Stimulated activated effector memory CD8-positive, alpha-beta T cell treated with anti-CD3 and anti-CD28 coated beads, Interleukin-12 subunit alpha, Interleukin-12 subunit beta, amount 100 ng/mL, for 72 hours (primary cell): ENCODE results near the gene BRMS1.

Experiments used
- ATAC-seq: fragments of 150-1000 bp; cut with Tn5 transposase; 2 replicates; pipeline ENCODE4 v1.10.0; 2021
- DNase-seq, 2 donors: peaks; one replicate each; pipeline ENCODE4 v3.0.0; 2021 to 2022; ENCODE audit warnings: low spot score in 2 of 2
- H3K27ac Mint-ChIP-seq: one replicate; pipeline ENCODE4 v1.8.0; 2022; ENCODE audit warnings: mild to moderate bottlenecking, mixed read lengths
- H3K36me3 Mint-ChIP-seq: one replicate; pipeline ENCODE4 v1.8.0; 2022; ENCODE audit warnings: mild to moderate bottlenecking, mixed read lengths
- H3K4me1 Mint-ChIP-seq: one replicate; pipeline ENCODE4 v1.8.0; 2022; ENCODE audit warnings: mixed read lengths
- H3K4me3 Mint-ChIP-seq: one replicate; pipeline ENCODE4 v1.8.0; 2022; ENCODE audit warnings: mild to moderate bottlenecking, mixed read lengths
- H3K9me3 Mint-ChIP-seq: one replicate; pipeline ENCODE4 v1.8.0; 2022; ENCODE audit warnings: mixed read lengths

BRMS1 gene

GRCh38 chr11:66346476-66347424 is 1.8 kb upstream of the BRMS1 start:
- ATAC-seq, result no peak
- peak in 1 of 2 donors; percentile 64 for DNase-seq
- Mint-ChIP-seq H3K4me1 (peaks cover 56% of the 10 kb centered on the region), H3K27ac (peak overlapping the region; percentile 99), H3K36me3 (peaks cover 49% of the 10 kb centered on the region), H3K4me3 (peak overlapping the region; percentile 92), H3K9me3 (no peaks in the 10 kb centered on the region)

GRCh38 chr11:66345316-66345649 is 379 bp upstream of the BRMS1 start:
- Mint-ChIP-seq H3K27ac (peak overlapping the region; percentile 96), H3K4me1 (peaks cover 63% of the 10 kb centered on the region), H3K4me3 (peak overlapping the region; percentile 92), H3K9me3 (no peaks in the 10 kb centered on the region), H3K36me3 (peaks cover 62% of the 10 kb centered on the region)
- no peak for DNase-seq
- peak; percentile 6 for ATAC-seq

- Mint-ChIP-seq H3K36me3 (peaks cover 69% of the 10 kb centered on the region), H3K4me3 (peak overlapping the region; percentile 92), H3K27ac (peak overlapping the region; percentile 56), H3K4me1 (peaks cover 68% of the 10 kb centered on the region), H3K9me3 (no peaks in the 10 kb centered on the region)
- DNase-seq (no peak), ATAC-seq (no peak)
Observed at GRCh38 chr11:66343176-66343575, 1.7 kb downstream of the BRMS1 start.

- peaks cover 69% of the 10 kb centered on the region for H3K36me3 Mint-ChIP-seq
- no peaks in the 10 kb centered on the region for H3K9me3 Mint-ChIP-seq
- peak overlapping the region; percentile 7 for H3K27ac Mint-ChIP-seq
Observed at GRCh38 chr11:66341502-66342126, 3.3 kb downstream of the BRMS1 start.

GRCh38 chr11:66340596-66341501 is 4.1 kb downstream of the BRMS1 start:
- no peak overlapping the region for H3K4me3 Mint-ChIP-seq
- no peak overlapping the region for H3K27ac Mint-ChIP-seq
- DNase-seq, result no peak
- peaks cover 75% of the 10 kb centered on the region for H3K4me1 Mint-ChIP-seq
- no peak for ATAC-seq
- H3K36me3 Mint-ChIP-seq, result peaks cover 74% of the 10 kb centered on the region
- H3K9me3 Mint-ChIP-seq, result no peaks in the 10 kb centered on the region

More at GRCh38 chr11:66341502-66342126, 3.3 kb downstream of the BRMS1 start:
- H3K4me1 Mint-ChIP-seq, result peaks cover 76% of the 10 kb centered on the region
- DNase-seq (no peak), ATAC-seq (no peak)
- H3K4me3 Mint-ChIP-seq, result no peak overlapping the region

GRCh38 chr11:66339686-66340483 is 5.0 kb downstream of the BRMS1 start:
- H3K4me3 Mint-ChIP-seq, result no peak overlapping the region
- DNase-seq (no peak), ATAC-seq (no peak)
- peaks cover 72% of the 10 kb centered on the region for H3K4me1 Mint-ChIP-seq
- H3K27ac Mint-ChIP-seq, result no peak overlapping the region
- peaks cover 68% of the 10 kb centered on the region for H3K36me3 Mint-ChIP-seq
- H3K9me3 Mint-ChIP-seq, result no peaks in the 10 kb centered on the region

- no peaks in the 10 kb centered on the region for H3K9me3 Mint-ChIP-seq
- ATAC-seq (no peak), DNase-seq (no peak)
- peaks cover 66% of the 10 kb centered on the region for H3K4me1 Mint-ChIP-seq
- H3K36me3 Mint-ChIP-seq, result peaks cover 66% of the 10 kb centered on the region
- peak overlapping the region; percentile 86 for H3K27ac Mint-ChIP-seq
- no peak overlapping the region for H3K4me3 Mint-ChIP-seq
Observed at GRCh38 chr11:66339162-66339675, 5.7 kb downstream of the BRMS1 start.

GRCh38 chr11:66338276-66339161 is 6.4 kb downstream of the BRMS1 start:
- H3K36me3 Mint-ChIP-seq, result peaks cover 62% of the 10 kb centered on the region
- H3K4me3 Mint-ChIP-seq, result no peak overlapping the region
- ATAC-seq (no peak), DNase-seq (no peak)
- H3K27ac Mint-ChIP-seq, result peak overlapping the region; percentile 94
- no peaks in the 10 kb centered on the region for H3K9me3 Mint-ChIP-seq
- peaks cover 59% of the 10 kb centered on the region for H3K4me1 Mint-ChIP-seq

- peaks cover 55% of the 10 kb centered on the region for H3K36me3 Mint-ChIP-seq
- ATAC-seq, result no peak
- H3K9me3 Mint-ChIP-seq, result no peaks in the 10 kb centered on the region
- peaks cover 48% of the 10 kb centered on the region for H3K4me1 Mint-ChIP-seq
- peak overlapping the region; percentile 78 for H3K4me3 Mint-ChIP-seq
- peak overlapping the region; percentile 94 for H3K27ac Mint-ChIP-seq
- no peak for DNase-seq
Observed at GRCh38 chr11:66337103-66337899, 7.6 kb downstream of the BRMS1 start.

- Mint-ChIP-seq H3K4me1 (peaks cover 39% of the 10 kb centered on the region), H3K27ac (peak within 1 kb of the TSS; percentile 94), H3K4me3 (peak within 1 kb of the TSS; percentile 78), H3K9me3 (no peaks in the 10 kb centered on the region), H3K36me3 (peaks cover 46% of the 10 kb centered on the region)
- peak; percentile 68 to 87 for DNase-seq
- ATAC-seq, result peak; percentile 92
Observed at GRCh38 chr11:66336234-66337102, 8.4 kb downstream of the BRMS1 start, which contains the start of gene RIN1. Gene RIN1, minus strand, starts transcription at chr11:66336434. Its CDS starts 32 bp downstream, at chr11:66336402.

GRCh38 chr11:66335531-66336233 is 9.2 kb downstream of the BRMS1 start:
- DNase-seq, result no peak
- Mint-ChIP-seq H3K27ac (peak overlapping the region; percentile 94), H3K36me3 (peaks cover 38% of the 10 kb centered on the region), H3K4me1 (peaks cover 36% of the 10 kb centered on the region), H3K9me3 (no peaks in the 10 kb centered on the region), H3K4me3 (peak overlapping the region; percentile 78)
- ATAC-seq, result no peak
